SJSA1 (cell line): ENCODE data around the gene LGMN. TPM values are rescaled to one million over a fixed set of nuclear protein-coding genes. Genes with fewer than 3 reads are reported as not detected.

Experiments used
- DNase-seq, 2 experiments: peaks; one replicate each; pipeline ENCODE4 v3.0.0-alpha.2; 2015 to 2020; ENCODE audit warnings: low spot score in 2 of 2, low read depth in 1 of 2
- H3K27ac ChIP-seq: fragments of 250-450 bp; sonication (Bioruptor Pico); 2 replicates; pipeline ENCODE4 v1.5.1; 2020; ENCODE audit warnings: mild to moderate bottlenecking, moderate library complexity
- H3K27me3 ChIP-seq: fragments of 250-450 bp; sonication (Bioruptor Pico); replicated peaks from 2 replicates; pipeline ENCODE4 v1.5.1; 2020; ENCODE audit warnings: mild to moderate bottlenecking, moderate library complexity
- H3K36me3 ChIP-seq: fragments of 250-450 bp; sonication (Bioruptor Pico); 2 replicates; pipeline ENCODE4 v1.5.1; 2020; ENCODE audit warnings: mild to moderate bottlenecking
- H3K4me1 ChIP-seq: fragments of 250-450 bp; sonication (Bioruptor Pico); replicated peaks from 2 replicates; pipeline ENCODE4 v1.6.1; 2021; ENCODE audit warnings: mild to moderate bottlenecking
- H3K4me3 ChIP-seq: fragments of 250-450 bp; sonication (Bioruptor Pico); 2 replicates; pipeline ENCODE4 v1.5.1; 2020; ENCODE audit warnings: mild to moderate bottlenecking
- H3K9me3 ChIP-seq: fragments of 250-450 bp; sonication (Bioruptor Pico); replicated peaks from 2 replicates; pipeline ENCODE4 v1.5.1; 2020; ENCODE audit warnings: mild to moderate bottlenecking
- total RNA-seq: library from RNA; depleted of rRNA; stranded (reverse); fragments of >200 nt; shearing (Covaris generic); gene quantifications from 2 replicates; pipeline ENCODE4 v1.2.3, GENCODE V29; 2014

The LGMN gene
- total RNA-seq, 1 experiment from 2014 or later: 156 TPM

GRCh38 chr14:92677955-92678354, 70.5 kb downstream of the LGMN start:
- H3K4me3 ChIP-seq: no peak overlapping the region
- no peak for DNase-seq
- no peaks in the 10 kb centered on the region for H3K27me3 ChIP-seq
- H3K36me3 ChIP-seq: no peaks in the 10 kb centered on the region
- H3K4me1 ChIP-seq: no peaks in the 10 kb centered on the region
- H3K27ac ChIP-seq: no peak overlapping the region
- H3K9me3 ChIP-seq: no peaks in the 10 kb centered on the region

GRCh38 chr14:92677087-92677668, 71.2 kb downstream of the LGMN start:
- Histone ChIP-seq H3K36me3 (no peaks in the 10 kb centered on the region), H3K4me3 (no peak overlapping the region), H3K4me1 (no peaks in the 10 kb centered on the region), H3K27me3 (no peaks in the 10 kb centered on the region), H3K27ac (no peak overlapping the region), H3K9me3 (no peaks in the 10 kb centered on the region)
- no peak for DNase-seq

- Histone ChIP-seq H3K27me3 (no peaks in the 10 kb centered on the region), H3K9me3 (no peaks in the 10 kb centered on the region), H3K27ac (no peak overlapping the region), H3K36me3 (no peaks in the 10 kb centered on the region), H3K4me1 (no peaks in the 10 kb centered on the region), H3K4me3 (no peak overlapping the region)
- no peak for DNase-seq
These were observed 71.9 kb downstream of the LGMN start for GRCh38 chr14:92676403-92677086.

- no peak overlapping the region for H3K27ac ChIP-seq
- no peaks in the 10 kb centered on the region for H3K27me3 ChIP-seq
- no peaks in the 10 kb centered on the region for H3K9me3 ChIP-seq
- no peak overlapping the region for H3K4me3 ChIP-seq
- H3K36me3 ChIP-seq: no peaks in the 10 kb centered on the region
- H3K4me1 ChIP-seq: no peaks in the 10 kb centered on the region
- no peak for DNase-seq
These were observed 72.5 kb downstream of the LGMN start for GRCh38 chr14:92675976-92676375.

- H3K27me3 ChIP-seq: no peaks in the 10 kb centered on the region
- no peak for DNase-seq
- no peak overlapping the region for H3K4me3 ChIP-seq
- no peak overlapping the region for H3K27ac ChIP-seq
- no peaks in the 10 kb centered on the region for H3K36me3 ChIP-seq
- no peaks in the 10 kb centered on the region for H3K4me1 ChIP-seq
- H3K9me3 ChIP-seq: no peaks in the 10 kb centered on the region
These were observed 73.0 kb downstream of the LGMN start for GRCh38 chr14:92675421-92675820.

- Histone ChIP-seq H3K27ac (no peak overlapping the region), H3K36me3 (no peaks in the 10 kb centered on the region), H3K27me3 (no peaks in the 10 kb centered on the region), H3K4me1 (no peaks in the 10 kb centered on the region), H3K4me3 (no peak overlapping the region), H3K9me3 (no peaks in the 10 kb centered on the region)
- no peak for DNase-seq
These were observed 74.8 kb downstream of the LGMN start for GRCh38 chr14:92673601-92674150.

GRCh38 chr14:92670643-92671366, 77.6 kb downstream of the LGMN start:
- H3K27ac ChIP-seq: no peak overlapping the region
- DNase-seq: no peak
- H3K4me1 ChIP-seq: no peaks in the 10 kb centered on the region
- H3K27me3 ChIP-seq: no peaks in the 10 kb centered on the region
- H3K9me3 ChIP-seq: no peaks in the 10 kb centered on the region
- H3K36me3 ChIP-seq: no peaks in the 10 kb centered on the region
- no peak overlapping the region for H3K4me3 ChIP-seq

- Histone ChIP-seq H3K4me3 (no peak overlapping the region), H3K9me3 (no peaks in the 10 kb centered on the region), H3K27me3 (no peaks in the 10 kb centered on the region), H3K27ac (no peak overlapping the region), H3K36me3 (no peaks in the 10 kb centered on the region), H3K4me1 (no peaks in the 10 kb centered on the region)
- DNase-seq: no peak
These were observed 78.3 kb downstream of the LGMN start for GRCh38 chr14:92670160-92670559.

- Histone ChIP-seq H3K27ac (no peak overlapping the region), H3K36me3 (no peaks in the 10 kb centered on the region), H3K9me3 (no peaks in the 10 kb centered on the region), H3K4me3 (no peak overlapping the region), H3K27me3 (no peaks in the 10 kb centered on the region), H3K4me1 (no peaks in the 10 kb centered on the region)
- no peak for DNase-seq
These were observed 80.0 kb downstream of the LGMN start for GRCh38 chr14:92668276-92668973.

- Histone ChIP-seq H3K36me3 (no peaks in the 10 kb centered on the region), H3K4me3 (no peak overlapping the region), H3K27ac (no peak overlapping the region), H3K27me3 (no peaks in the 10 kb centered on the region), H3K9me3 (no peaks in the 10 kb centered on the region), H3K4me1 (no peaks in the 10 kb centered on the region)
- no peak for DNase-seq
These were observed 82.2 kb downstream of the LGMN start for GRCh38 chr14:92666251-92666650.

GRCh38 chr14:92665661-92666110, 82.7 kb downstream of the LGMN start:
- Histone ChIP-seq H3K36me3 (no peaks in the 10 kb centered on the region), H3K27me3 (no peaks in the 10 kb centered on the region), H3K9me3 (no peaks in the 10 kb centered on the region), H3K4me1 (no peaks in the 10 kb centered on the region), H3K4me3 (no peak overlapping the region), H3K27ac (no peak overlapping the region)
- DNase-seq: no peak

GRCh38 chr14:92663049-92663448, 85.4 kb downstream of the LGMN start:
- no peak for DNase-seq
- Histone ChIP-seq H3K27ac (no peak overlapping the region), H3K27me3 (no peaks in the 10 kb centered on the region), H3K4me1 (no peaks in the 10 kb centered on the region), H3K4me3 (no peak overlapping the region), H3K9me3 (no peaks in the 10 kb centered on the region), H3K36me3 (no peaks in the 10 kb centered on the region)

- Histone ChIP-seq H3K27me3 (no peaks in the 10 kb centered on the region), H3K36me3 (no peaks in the 10 kb centered on the region), H3K4me3 (no peak overlapping the region), H3K27ac (no peak overlapping the region), H3K9me3 (no peaks in the 10 kb centered on the region), H3K4me1 (no peaks in the 10 kb centered on the region)
- no peak for DNase-seq
These were observed 87.9 kb downstream of the LGMN start for GRCh38 chr14:92660571-92660970.
